NCI-H2227 treated with DMSO at 0.1 percent for 48 hours (cell line): ENCODE measurements around the gene HOXC9.
A peak's percentile ranks its signal among the peaks of the same experiment; 100 is the strongest.

Source experiments
- DNase-seq: peaks from one replicate; lab custom pipeline; 2025; lab: John Stamatoyannopoulos, UW

The HOXC9 gene

DNA sequence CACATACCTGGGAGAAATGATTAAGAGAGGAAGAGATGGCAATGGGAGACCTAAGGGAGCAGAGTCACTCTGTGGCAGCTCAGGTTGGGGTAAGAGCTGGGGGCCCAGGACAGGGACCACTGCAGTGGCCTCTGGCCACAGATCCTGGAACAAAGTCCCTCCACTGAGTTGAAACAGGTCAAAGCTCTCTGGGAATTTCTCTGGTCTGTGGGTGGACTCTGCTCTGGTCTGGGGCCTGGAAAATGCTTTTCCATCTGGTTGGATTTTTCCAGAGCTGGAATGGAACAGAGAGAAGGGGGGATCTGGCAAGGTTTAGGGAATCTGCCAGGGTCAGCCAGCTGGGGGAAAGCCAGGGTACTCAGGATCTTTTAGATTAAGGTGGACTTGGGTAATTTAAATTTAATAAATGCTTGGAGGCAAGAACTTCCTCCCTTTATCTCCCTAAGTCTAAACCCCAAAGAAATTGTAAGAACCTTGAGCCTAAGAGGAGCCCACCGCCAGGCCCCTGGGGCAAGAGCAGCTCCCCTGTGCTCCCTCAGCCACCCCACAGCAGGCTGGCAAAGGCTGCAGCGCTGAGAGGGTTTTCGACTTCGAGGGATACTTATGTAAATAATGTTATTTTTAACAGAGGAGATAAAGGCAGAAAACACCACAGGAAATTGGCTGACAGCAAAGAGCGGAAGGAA lies 11.3 kb upstream of the HOXC9 start:
- DNase-seq: no peak

DNA sequence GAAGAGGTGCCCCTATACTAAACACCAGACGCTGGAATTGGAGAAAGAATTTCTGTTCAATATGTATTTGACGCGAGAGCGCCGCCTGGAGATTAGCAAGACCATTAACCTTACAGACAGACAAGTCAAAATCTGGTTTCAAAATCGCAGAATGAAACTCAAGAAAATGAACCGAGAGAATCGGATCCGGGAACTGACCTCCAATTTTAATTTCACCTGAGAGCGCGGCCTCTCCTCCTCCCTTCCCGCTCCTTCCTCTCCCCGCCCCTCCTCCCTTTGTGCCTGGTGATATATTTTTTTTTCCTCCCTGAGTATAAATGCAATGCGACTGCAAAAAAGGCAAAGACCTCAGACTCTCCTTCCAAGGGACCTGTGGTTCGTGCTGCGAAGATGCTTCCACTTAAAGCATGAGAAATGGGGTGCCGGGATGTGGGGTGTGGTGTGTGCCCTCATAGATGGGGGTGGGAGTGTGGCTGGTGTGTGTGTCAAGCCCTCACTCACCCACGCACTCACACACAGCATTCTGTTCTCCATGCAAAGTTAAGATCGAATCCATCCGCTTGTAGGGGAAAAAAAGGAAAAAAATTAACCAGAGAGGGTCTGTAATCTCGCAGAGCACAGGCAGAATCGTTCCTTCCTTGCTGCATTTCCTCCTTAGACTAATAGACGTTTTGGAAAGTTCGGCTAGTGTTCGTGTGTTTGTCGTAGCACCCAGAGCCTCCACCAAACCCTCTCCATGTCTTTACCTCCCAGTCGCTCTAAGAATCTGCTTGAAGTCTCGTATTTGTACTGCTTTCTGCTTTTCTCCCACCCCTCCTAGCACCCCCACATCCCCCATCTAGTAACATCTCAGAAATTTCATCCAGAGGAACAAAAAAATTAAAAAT lies 10.5 kb upstream of the HOXC9 start:
- DNase-seq: peak; percentile 10

DNA sequence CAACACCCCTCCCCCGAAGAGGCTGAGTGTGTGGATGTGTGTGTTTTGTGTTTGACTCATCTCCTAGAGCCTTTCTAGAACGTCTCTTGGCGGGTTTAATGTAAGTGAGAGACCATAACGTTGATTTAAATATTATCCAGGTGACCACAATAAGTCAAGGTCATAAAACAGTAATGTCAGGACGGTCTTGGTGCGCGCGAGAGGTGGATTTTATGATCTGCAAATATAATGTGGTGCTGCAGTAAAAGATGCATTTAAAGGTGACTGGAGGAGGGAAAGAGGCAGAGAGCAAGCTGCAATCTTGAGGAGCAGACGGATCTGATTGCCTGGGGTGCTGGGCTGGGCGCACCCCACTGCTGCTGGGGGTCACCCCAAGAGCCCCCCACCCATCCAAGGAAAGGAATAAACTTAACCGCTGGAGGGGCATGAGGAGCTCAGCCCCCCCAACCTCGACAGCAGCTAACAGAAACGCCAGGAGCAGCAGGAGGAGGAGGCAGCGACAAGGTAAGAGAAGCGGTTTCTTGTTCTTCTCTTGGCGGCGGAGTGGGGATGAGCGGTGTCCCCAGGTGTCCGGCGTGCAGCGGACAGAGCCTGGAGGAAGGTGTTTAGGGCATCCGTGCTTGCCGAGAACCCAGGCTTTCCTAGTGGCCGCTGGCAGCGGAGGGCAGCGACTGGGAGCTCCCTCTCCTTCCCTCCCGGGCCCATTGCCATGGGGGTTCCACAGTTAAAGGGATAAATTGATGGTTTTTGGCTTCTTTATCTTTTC lies 9.5 kb upstream of the HOXC9 start:
- no peak for DNase-seq

DNA sequence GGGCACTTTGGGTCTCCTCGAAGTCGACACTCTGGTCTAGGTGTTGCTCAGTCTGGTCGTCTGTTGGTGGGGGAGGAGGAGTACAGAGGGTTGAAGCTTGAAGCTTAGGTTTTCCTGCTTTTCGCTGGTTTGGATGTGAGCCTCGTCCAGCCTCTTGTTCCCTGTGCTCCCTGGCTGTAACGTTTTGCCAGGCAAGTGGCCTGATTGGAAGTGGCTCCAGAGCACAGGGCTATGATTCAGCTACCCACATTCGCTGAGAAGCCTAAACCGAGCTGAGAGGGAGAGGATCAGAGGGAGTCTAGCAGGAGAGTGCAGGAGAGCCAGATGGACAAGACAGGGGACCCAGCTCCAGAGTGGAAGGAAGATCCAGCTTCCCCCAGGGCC lies 8.9 kb upstream of the HOXC9 start:
- no peak for DNase-seq

DNA sequence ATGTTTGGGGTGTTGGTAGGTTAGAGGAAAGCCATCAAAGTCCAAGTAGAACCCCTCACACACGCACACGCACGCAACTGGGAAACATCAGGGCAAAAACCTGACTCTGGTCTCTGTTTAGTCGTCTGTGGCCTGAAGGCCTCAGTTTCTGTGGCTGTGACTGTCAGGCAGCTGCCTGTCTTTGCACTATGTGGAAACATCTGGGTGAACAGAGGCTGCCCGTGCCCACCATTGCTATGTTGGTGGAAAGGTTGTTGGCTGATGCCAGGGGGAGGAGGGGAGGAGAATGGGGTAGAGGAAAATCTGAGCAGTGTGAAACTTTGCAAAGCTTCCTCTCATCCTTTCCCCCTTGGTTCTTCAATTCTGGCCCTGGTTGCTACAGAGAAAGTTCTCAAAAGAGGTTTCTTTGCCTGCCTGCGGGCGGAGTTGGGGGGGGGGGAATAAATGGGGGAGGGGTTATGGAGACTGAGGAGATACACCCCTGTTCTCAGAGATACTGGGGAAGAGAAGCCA lies 7.5 kb upstream of the HOXC9 start:
- no peak for DNase-seq

DNA sequence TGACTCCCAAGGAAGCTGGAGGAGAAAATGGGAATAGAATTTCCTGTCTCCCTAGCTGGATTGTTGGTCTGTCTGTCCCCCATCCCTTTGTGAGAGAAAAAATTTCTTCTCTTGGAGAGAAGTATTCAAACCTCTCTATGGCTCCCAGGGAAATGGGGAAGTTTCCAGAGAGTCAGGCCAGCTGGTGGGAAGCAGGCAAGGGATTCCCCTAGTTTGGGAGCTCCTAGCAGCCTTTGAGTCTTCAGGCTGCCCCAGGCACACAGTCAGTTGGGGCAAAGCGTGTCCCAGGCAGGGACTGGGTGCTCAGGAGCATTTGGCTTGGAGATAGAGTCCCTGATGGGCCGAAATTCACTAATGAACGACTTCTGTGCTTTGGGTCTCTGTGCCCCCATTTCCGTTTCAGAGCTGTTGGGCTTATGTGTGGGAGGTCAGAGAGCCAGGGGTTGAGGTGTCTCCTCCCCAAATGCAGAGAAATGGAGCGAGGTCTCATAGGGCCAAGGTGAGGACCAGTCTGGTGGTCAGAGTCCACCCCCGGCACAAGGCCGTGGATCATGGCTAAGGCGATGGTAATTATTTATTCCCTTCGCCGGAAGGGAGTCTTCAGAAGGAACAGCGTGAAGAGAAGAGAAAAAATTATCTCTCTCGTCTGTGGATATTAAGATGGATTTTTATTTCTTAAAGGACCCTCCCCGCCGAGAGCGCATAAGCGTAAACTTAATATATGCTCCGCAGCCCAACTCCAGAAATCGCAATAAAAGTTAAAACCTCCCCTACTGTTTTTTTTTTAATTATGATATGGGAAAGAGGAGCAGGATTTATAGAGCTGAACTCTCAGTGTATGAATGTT lies 6.6 kb upstream of the HOXC9 start:
- DNase-seq: no peak

DNA sequence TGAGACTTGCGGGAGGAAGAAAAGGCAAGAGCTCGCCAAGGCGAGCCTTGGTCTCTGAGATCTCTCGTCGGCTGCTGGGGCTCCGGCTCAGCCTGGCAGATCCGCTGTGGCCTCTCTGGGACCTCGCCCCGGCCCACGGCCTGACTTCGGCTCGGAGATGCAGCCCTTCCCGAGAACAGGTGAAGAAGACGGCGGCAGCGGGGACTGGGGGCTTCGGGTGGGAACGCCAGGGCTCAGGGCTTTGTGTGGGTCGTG lies 6.0 kb upstream of the HOXC9 start:
- DNase-seq: no peak

DNA sequence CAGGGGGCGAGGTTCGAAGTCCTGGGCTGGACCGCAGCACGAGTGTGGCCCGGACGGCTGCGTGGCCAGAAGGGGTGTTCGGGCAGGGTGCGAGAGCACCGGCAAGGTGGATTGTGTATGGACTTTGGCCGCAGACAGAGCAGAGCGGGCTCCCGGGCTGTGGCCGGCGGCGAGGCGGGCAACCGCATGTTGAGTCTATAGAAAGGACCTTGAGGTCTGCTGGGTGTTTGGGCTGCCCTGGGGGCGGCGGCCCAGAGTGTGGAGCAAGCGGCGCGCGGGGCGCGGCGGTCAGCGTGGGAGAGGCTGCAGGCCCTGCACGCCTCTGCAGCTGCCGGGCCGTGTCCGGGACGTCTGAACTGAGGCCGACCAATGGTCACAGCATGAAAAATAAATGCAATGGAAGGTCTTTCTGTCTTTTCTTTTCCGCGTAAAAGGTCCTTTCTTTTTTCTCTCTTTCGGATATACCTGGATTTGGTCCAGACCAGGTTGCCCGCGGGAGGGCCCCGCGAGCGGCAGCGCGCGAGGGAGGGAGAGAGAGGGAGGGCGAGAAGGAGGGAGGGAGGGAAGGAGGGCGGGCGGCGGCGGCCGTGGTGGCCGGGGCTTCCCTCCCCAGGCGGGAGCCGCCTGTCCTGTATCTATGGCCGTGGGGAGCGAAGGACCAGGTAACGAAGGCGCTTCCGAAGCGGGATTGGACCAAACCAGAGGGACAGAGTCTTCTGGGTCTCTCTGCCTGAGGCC lies 5.5 kb upstream of the HOXC9 start:
- no peak for DNase-seq

DNA sequence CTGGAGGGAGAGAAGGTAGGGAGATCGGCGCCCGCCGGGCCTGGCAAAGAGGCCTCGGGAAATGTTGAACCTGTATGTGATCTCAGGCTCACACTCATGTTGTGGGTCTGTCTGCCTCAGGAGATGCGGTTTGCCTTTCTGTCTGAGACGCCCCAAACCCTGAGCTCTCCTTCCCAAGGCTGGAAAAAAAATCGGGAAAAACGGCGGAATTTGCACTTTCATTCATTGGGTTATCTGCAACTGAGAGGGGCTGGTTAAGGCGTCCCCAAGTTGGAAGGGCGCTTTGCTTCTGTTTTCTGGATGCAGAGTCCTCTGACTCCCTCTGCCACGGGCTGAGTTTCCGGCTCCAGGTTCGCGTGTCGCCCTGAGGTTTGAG lies 5.0 kb upstream of the HOXC9 start:
- DNase-seq: no peak

DNA sequence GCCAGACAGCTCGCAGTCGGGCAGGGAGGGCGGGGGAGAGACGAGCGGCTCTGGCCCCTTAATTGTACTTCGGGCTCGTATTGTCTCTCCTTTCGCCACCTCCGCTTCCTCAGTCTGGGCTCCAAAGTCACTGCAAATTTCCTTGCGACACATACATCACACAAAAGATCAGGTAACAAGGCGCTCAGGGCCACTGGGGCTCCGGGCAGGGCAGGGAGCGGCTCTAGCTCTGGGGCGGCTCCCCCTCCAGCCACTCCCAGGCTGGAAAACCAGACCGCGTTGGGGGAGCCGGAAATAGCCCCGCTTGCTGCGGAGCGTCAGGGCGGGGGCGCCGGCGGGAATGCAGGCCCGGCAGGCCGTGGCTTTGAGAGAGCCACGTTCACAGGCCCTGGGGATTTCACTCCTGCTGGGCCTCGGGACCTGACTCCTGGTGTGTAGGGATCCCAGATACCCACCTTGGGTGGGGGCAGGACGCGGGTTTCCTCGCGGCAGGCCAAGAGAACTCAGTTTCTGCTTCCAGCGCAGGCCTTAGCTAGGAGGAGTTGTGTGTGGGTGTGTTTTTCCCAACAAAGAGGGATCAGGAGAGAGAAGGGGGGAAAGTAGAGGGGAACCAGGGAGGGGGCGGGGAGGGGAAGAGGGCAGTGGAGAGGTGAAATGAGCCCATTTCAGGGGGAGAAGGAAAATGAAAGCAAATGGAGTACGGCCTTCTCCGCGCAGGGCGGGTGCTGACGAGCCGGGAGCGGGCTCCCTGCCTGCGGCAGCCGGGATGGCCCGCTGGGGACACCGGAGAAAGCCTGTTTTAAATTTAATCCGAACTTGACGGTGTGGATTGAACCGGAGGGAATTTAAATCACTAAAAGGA lies 4.4 kb upstream of the HOXC9 start:
- DNase-seq: no peak

DNA sequence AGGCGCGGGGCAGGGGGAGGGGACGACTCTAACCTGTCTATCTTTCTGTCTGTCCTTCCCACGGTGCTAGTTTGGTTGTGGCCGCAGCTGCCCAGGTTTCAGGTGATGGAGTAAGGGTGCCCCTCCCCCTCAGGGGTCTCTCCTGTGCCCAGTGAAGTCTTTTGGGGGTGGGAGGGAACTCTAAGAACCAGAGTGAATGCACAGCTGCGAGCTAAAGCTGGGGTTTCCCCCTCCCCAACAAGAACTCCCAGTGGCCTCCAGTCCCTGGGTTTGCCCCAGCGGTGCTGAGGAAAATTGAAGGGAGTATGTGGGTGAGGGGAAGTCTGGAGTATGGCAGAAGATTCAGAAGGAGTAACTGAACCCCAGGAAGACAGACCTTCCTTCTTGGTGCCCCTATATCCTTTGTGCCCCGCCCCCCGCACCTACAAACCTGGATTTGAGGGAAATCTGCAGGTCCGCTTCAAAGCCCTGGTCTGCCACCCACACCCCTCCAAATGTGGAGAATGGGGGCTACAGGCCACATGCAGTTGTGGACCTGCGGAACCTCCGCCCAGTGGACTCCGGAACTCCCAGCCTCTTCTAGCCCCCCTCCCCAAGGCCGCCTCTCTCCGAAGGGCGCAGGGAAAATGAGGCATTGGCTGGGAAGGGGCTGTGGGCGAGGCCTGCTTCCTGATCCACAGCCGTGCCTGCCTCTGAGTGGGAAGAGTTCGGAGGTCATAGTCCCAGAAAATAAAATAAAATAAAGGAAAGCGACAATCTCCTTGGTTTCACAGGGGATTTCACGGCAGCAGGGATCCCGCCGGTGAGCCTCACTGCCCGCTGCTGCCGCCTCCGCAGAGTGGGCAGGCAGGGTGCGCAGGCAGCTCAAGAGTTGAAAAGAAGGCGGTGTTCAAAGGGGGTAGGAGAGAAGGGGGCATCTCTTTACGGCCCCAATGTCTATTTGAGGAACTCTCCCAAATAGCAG lies 3.4 kb upstream of the HOXC9 start:
- DNase-seq: no peak

DNA sequence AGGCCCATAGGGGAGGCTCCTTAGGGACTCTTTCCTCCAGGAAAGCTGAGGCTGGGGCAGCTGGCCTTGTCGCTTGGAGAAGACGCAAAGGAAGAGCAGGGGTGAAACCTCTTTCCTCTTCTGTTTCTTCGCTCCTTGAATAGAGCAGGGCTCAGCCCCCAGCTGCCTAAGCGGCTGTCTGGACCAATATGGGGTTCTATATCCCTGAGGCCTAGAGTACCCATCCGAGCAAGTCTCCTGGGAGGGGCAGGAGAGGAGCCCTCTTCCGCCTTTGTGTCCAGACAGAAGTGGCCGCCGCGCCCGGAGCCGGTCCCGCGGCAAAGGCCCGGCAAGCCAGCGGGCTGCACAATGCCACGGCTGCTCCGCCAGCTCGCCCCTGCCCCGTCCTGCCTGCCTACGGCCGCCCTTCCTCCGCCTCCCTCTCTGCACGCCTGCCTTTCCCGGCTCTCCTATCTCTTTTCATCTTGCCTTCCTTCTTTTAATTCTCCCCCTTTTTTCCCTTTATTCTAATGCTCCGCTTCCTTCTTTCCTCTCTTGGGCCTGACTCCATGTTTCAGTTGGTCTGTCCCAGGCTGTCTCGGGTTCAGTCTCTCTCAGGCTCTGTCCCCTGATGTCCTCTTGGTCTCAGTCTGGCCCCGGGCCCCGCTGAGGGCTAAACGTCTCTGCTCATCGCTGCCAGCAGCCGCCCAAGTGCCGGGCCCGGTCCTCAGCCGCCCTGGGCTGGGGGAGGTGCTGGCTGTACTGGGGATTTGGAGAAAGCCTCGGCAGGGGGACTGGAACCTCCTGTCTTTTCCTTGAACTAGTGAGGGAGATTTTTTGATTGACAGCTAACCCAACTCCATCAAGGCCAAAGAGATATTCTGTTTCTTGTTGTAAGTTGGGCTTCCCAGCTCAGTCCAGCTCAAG lies 2.5 kb upstream of the HOXC9 start:
- no peak for DNase-seq

DNA sequence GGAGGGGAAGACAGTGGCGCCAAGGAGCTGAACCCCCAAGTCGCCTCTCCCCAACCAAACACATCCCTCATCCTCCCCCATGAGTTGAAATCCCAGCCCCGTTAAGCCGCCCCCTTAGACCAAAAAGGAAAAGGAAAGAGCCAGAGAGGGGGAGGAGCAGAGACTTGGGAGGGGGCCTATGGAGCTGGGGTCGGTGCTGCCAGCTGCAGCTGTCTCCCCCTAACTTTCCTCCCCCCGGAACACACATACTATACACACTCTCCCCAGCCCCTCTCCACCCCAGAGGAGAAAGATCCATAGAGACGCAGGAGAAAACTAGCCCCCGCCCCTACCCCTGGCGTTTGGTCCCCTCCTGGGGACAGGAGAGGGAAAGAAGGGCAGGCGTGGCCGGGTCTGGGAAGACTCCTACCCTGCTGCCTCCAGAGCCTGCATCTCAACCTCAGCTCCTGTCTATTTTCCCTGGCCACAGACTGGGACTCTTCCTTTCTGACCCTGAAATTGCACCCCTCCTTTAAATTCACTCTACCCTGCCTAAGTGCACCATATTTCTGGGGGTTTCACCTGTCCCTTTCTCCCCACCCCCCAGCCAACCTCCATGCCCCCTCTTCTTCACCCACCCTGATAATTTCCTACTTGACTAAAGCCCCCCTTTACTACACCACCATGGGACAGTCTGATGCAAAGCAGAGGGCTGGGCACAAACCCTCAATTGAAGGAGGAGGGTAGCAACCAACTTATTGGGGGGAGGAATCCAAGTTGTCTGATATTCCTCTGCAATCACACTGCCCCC lies 1.7 kb upstream of the HOXC9 start:
- DNase-seq: no peak

DNA sequence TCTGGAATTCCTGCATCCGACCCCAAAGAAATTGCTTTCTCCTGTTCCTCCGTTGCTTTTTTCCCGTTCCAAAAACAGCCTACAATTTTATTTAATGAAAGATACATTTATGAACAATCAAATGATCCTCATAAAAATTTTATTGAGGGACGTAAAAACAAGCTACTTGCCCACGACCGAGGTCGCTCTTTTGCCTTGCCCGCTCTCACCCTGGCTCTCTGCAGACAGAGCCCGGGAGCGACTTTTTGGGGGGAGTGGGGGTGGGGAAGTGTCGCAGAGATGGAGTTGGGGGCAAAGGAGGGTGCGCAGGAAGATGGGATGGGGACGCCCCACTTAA lies 1.1 kb upstream of the HOXC9 start:
- no peak for DNase-seq

DNA sequence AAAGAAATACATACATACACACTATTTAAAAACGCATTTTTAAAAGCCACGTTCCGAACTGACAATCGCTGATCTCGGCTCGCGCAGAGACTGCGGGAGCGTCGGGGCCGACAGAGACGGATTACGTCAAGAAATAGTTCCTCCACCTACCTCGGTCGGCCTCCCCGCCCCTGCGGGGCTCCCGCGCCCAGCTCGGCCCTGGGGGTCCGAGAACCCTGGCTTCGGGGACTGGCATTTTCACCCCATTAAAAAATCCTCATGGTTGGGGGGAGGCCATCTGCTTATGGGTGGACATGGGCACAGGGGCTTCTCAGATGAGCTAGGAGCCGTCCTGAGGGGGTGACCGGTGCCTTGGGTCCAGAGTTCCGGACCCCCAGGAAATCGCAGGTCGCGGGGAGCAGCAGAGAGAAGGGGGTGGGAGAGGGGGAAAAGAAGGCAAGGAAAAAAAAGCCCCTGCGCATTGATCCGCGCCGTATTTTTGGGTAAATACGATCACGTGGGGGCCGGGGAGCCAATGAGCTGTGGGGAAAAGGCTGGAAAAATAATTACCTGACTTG lies 324 bp upstream of the HOXC9 start:
- DNase-seq: peak; percentile 32

DNA sequence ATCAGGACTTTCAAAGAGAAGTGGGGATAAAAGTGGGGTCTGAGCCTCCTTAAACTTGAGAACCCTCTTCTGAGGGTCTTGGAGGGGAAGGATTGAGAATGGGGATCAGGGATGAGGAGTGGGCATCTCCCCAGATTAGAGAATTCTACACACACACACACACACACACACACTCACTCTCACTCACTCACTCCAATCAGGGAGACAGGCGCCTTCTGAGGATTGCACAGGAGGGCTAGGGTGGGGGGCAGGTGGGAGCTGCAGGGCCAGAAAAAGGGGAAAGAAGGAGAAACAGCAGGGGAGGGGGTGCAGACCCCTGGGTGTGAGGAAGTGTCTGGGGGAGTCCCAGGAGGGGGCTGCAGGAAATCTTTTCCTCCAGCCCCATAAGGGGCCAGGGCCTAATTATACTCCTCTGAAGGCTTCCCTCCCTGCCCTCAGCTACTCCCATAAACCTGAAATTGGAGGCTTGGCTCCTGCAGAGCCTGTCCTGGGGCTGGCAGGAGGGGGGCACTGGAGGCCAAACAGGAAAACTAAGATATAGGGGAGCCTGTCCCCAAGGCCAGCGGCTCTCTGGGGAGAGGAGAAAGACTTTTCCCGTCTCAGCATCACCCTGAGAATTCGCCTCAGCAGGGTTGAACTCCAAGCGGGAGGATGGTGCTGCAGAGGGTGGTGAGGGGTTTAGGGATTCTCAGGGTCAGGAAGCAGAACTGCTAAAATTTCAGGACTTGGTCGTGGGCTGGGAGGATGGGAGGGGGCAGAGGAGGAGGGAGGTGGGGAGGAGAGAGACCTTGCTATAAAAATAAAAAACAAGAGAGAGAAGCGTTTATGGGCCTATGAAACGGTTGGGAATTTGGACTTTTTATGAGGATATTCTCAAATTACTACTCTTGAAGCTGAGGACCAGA lies 1.6 kb downstream of the HOXC9 start:
- DNase-seq: no peak
